Activated CD4-positive, alpha-beta T cell treated with anti-CD3 and anti-CD28 coated beads, Interleukin-2, amount 10 ng/mL, durations not matched to agents 7 days and 5 days (primary cell): ENCODE measurements around the gene MNX1. TPM values are rescaled to one million over a fixed set of nuclear protein-coding genes. Genes with fewer than 3 reads are reported as not detected.

Experiments used
- CTCF ChIA-PET: fragments of 350-600 bp; sonication (Branson Sonifier 250); formaldehyde crosslinking; loops from one replicate; lab custom pipeline; 2021; ENCODE audit warnings: antibody characterized with exemption; lab: Charles Lee
- POLR2A ChIA-PET: fragments of 350-600 bp; sonication (Branson Sonifier 250); formaldehyde crosslinking; loops from one replicate; lab custom pipeline; 2021; ENCODE audit warnings: antibody characterized with exemption; lab: Charles Lee
- DNase-seq: peaks from one replicate; pipeline ENCODE4 v3.0.0-alpha.2; 2020
- H3K27ac Mint-ChIP-seq: one replicate; pipeline ENCODE4 v1.8.0; 2021; ENCODE audit warnings: mild to moderate bottlenecking, moderate library complexity, mixed read lengths
- H3K27me3 Mint-ChIP-seq: one replicate; pipeline ENCODE4 v1.8.0; 2021; ENCODE audit warnings: mixed read lengths
- H3K36me3 Mint-ChIP-seq: one replicate; pipeline ENCODE4 v1.8.0; 2021; ENCODE audit warnings: low read depth, mixed read lengths
- H3K4me1 Mint-ChIP-seq: one replicate; pipeline ENCODE4 v1.8.0; 2021; ENCODE audit warnings: mixed read lengths
- H3K4me3 Mint-ChIP-seq: one replicate; pipeline ENCODE4 v1.8.0; 2021; ENCODE audit warnings: mild to moderate bottlenecking, moderate library complexity, mixed read lengths
- H3K9me3 Mint-ChIP-seq: one replicate; pipeline ENCODE4 v1.8.0; 2021; ENCODE audit warnings: mixed read lengths
- total RNA-seq, 2 experiments: library from RNA; stranded (reverse); gene quantifications; one replicate each; pipeline ENCODE4 v1.2.3, GENCODE V29; 2021

The MNX1 gene
- total RNA-seq, 2 experiments from 2014 or later = not detected

- POLR2A ChIA-PET = no interaction called here
- CTCF ChIA-PET = interaction anchor here (1.7 kb wide), 1 partner anchor 12 kb away, joined by 4 read pairs; no protein-coding TSS in a partner anchor
- DNase-seq = no peak
- Mint-ChIP-seq H3K36me3 (no peaks in the 10 kb centered on the region), H3K9me3 (no peaks in the 10 kb centered on the region), H3K4me1 (no peaks in the 10 kb centered on the region), H3K27ac (no peak overlapping the region), H3K27me3 (no peaks in the 10 kb centered on the region), H3K4me3 (no peak overlapping the region)
Measured at GRCh38 chr7:157043745-157044144, 33.3 kb upstream of the MNX1 start.

GRCh38 chr7:157041514-157042277 is 31.2 kb upstream of the MNX1 start:
- H3K27me3 Mint-ChIP-seq = peaks cover 3% of the 10 kb centered on the region
- H3K27ac Mint-ChIP-seq = no peak overlapping the region
- no peak for DNase-seq
- H3K36me3 Mint-ChIP-seq = no peaks in the 10 kb centered on the region
- ChIA-PET POLR2A (no interaction called here), CTCF (interaction anchor here (0.6 to 0.8 kb wide), 2 partner anchors 143 to 478 kb away, joined by 3 to 4 read pairs; no protein-coding TSS in a partner anchor)
- H3K9me3 Mint-ChIP-seq = peaks cover 1% of the 10 kb centered on the region
- H3K4me3 Mint-ChIP-seq = no peak overlapping the region
- no peaks in the 10 kb centered on the region for H3K4me1 Mint-ChIP-seq

DNA sequence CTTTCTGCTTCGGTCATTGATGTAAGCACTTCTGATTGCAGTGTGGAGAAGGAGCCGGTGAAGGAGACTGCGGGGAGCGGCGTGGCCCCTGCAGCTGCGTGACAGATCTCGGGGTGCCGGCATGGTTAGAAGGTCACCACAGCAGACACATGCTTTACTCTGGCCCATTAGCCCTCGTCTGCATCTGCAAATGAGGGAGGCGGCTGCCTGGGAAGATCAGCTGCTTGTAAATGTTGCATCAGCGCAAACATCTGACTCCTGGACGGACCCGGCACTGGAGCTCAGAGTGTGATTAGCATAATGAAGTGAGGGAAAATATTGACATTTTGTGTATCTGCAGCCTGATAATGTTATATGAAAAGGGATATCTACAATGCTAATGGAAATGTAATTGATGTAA is 30.5 kb upstream of the MNX1 start:
- POLR2A ChIA-PET = no interaction called here

GRCh38 chr7:157037635-157038034 is 27.2 kb upstream of the MNX1 start:
- POLR2A ChIA-PET = no interaction called here
- H3K36me3 Mint-ChIP-seq = no peaks in the 10 kb centered on the region
- DNase-seq = no peak
- CTCF ChIA-PET = no interaction called here
- peaks cover 4% of the 10 kb centered on the region for H3K4me1 Mint-ChIP-seq
- H3K4me3 Mint-ChIP-seq = no peak overlapping the region
- no peak overlapping the region for H3K27ac Mint-ChIP-seq
- H3K27me3 Mint-ChIP-seq = peaks cover 8% of the 10 kb centered on the region
- peaks cover 5% of the 10 kb centered on the region for H3K9me3 Mint-ChIP-seq

More for the DNA sequence above, 30.5 kb upstream of the MNX1 start:
- DNase-seq = no peak
- no peaks in the 10 kb centered on the region for H3K4me1 Mint-ChIP-seq
- CTCF ChIA-PET = interaction anchor here (0.6 to 0.8 kb wide), 2 partner anchors 142 to 479 kb away, joined by 3 to 4 read pairs; no protein-coding TSS in a partner anchor
- peaks cover 4% of the 10 kb centered on the region for H3K27me3 Mint-ChIP-seq
- no peak overlapping the region for H3K27ac Mint-ChIP-seq
- no peak overlapping the region for H3K4me3 Mint-ChIP-seq
- H3K9me3 Mint-ChIP-seq = peaks cover 5% of the 10 kb centered on the region
- H3K36me3 Mint-ChIP-seq = no peaks in the 10 kb centered on the region

DNA sequence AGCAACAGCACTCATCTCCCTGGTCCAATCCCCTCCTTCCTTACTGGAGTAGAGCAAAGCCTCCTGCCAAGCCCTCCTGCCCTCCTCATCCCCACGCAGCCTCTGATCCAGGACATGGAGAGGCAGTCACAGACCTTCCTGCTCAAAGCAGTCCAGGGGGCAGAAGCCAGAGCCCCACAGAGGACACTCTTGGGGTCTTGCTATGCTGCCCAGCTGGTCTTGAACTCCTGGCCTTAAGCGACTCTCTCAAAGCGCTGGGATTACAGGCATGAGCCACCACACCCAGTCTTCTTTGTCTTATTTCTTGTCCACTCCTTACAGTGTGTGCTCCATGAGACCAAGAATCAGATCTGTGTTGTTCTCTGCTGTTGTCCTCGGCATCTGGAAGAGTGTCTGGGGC is 26.6 kb upstream of the MNX1 start:
- peaks cover 5% of the 10 kb centered on the region for H3K9me3 Mint-ChIP-seq
- H3K4me1 Mint-ChIP-seq = peaks cover 4% of the 10 kb centered on the region
- no peak overlapping the region for H3K27ac Mint-ChIP-seq
- H3K4me3 Mint-ChIP-seq = no peak overlapping the region
- CTCF ChIA-PET = no interaction called here
- no peak for DNase-seq
- no peaks in the 10 kb centered on the region for H3K36me3 Mint-ChIP-seq
- POLR2A ChIA-PET = no interaction called here
- H3K27me3 Mint-ChIP-seq = peaks cover 11% of the 10 kb centered on the region

DNA sequence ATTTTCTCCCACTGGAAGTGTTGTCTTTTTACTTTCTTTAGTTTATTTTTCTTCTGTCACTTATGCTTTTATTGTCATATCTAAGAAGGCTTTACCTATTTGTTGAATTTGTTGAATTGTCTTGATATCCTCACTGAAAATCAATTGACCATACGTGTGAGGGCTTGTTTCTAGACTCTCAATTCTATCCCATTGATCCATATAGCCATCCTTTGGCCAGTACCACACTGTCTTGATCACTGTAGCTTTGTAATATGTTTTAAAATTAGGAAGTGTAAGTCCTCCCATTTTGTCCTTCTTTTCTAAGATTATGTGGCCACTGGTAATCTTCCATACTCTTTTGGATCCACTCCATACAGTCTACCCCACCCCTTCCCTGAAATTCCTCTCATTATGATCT is 25.5 kb upstream of the MNX1 start:
- H3K9me3 Mint-ChIP-seq = peaks cover 5% of the 10 kb centered on the region
- H3K36me3 Mint-ChIP-seq = no peaks in the 10 kb centered on the region
- POLR2A ChIA-PET = interaction anchor here (0.6 kb wide), 1 partner anchor 95 kb away, joined by 5 read pairs; no protein-coding TSS in a partner anchor
- CTCF ChIA-PET = no interaction called here
- H3K4me1 Mint-ChIP-seq = peaks cover 4% of the 10 kb centered on the region
- no peak overlapping the region for H3K4me3 Mint-ChIP-seq
- H3K27me3 Mint-ChIP-seq = peaks cover 17% of the 10 kb centered on the region
- no peak for DNase-seq
- H3K27ac Mint-ChIP-seq = no peak overlapping the region

DNA sequence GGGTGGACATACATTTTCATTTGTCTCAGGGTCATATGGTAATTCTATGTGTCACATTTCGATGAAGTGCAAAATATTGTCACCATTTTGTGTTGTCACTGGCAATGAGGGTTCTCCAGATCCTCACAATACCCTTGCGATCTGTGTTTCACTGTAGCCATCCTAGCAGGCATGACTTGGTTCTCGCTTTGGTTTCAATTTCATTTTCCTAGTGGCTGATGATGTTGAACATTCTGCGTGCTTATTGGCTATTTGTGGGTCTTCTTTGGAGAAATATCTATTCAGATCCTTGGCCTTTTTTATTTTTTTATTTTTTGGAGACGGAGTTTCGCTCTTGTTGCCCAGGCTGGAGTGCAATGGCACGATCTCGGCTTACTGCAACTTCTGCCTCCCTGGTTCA is 24.8 kb upstream of the MNX1 start:
- POLR2A ChIA-PET = no interaction called here
- H3K36me3 Mint-ChIP-seq = no peaks in the 10 kb centered on the region
- H3K27ac Mint-ChIP-seq = no peak overlapping the region
- H3K9me3 Mint-ChIP-seq = peaks cover 5% of the 10 kb centered on the region
- H3K27me3 Mint-ChIP-seq = peaks cover 17% of the 10 kb centered on the region
- no peak overlapping the region for H3K4me3 Mint-ChIP-seq
- peaks cover 4% of the 10 kb centered on the region for H3K4me1 Mint-ChIP-seq
- CTCF ChIA-PET = no interaction called here
- no peak for DNase-seq

GRCh38 chr7:157033483-157034473 is 23.3 kb upstream of the MNX1 start:
- peaks cover 5% of the 10 kb centered on the region for H3K9me3 Mint-ChIP-seq
- peaks cover 4% of the 10 kb centered on the region for H3K4me1 Mint-ChIP-seq
- ChIA-PET CTCF (interaction anchor here (1.0 kb wide), 1 partner anchor 10 kb away, joined by 4 read pairs; no protein-coding TSS in a partner anchor), POLR2A (no interaction called here)
- peaks cover 26% of the 10 kb centered on the region for H3K27me3 Mint-ChIP-seq
- H3K4me3 Mint-ChIP-seq = no peak overlapping the region
- H3K36me3 Mint-ChIP-seq = no peaks in the 10 kb centered on the region
- H3K27ac Mint-ChIP-seq = no peak overlapping the region
- no peak for DNase-seq

DNA sequence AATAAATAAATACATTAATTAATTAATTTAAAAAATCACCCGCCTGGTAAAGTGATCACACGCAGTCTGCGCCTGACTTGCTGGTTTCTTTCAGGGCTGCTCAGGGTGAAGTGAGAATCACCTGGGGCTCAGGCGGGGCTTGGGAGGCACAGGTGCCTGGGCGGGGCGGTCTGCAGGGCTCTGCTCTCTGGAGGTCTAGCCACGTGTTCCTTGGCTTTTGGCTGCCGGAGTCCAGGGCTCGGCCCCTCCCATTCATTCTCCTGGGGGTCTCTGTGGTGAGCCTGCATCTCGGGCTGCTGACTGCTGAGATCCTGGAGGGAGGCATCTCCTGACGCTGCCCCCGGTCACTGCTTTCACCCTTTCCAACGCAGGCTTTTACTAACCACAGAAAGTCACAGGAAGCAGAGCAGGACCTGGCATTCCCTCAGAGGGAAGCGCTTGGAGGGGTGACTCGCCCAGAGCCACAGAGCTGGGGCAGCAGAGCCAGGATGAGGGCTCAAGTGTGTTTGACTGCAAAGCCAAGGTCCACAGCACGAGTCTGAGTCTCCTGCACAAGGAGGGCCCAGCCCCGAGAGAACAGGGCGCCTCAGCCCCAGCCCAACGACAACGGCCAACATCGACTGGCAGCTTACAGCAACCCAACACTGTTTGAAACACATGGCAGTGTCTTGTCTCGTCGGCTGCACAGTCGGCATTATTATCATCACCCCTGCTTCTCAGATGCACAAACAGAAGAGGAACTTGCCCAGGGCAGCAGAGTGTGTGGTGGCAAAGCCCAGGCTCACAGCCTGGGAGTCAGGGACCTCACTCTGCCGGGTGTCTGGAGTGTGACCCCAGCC is 22.4 kb upstream of the MNX1 start:
- CTCF ChIA-PET = no interaction called here
- H3K27ac Mint-ChIP-seq = no peak overlapping the region
- peaks cover 33% of the 10 kb centered on the region for H3K27me3 Mint-ChIP-seq
- POLR2A ChIA-PET = no interaction called here
- no peak overlapping the region for H3K4me3 Mint-ChIP-seq
- DNase-seq = no peak
- H3K4me1 Mint-ChIP-seq = peaks cover 4% of the 10 kb centered on the region
- no peaks in the 10 kb centered on the region for H3K36me3 Mint-ChIP-seq
- H3K9me3 Mint-ChIP-seq = peaks cover 5% of the 10 kb centered on the region

DNA sequence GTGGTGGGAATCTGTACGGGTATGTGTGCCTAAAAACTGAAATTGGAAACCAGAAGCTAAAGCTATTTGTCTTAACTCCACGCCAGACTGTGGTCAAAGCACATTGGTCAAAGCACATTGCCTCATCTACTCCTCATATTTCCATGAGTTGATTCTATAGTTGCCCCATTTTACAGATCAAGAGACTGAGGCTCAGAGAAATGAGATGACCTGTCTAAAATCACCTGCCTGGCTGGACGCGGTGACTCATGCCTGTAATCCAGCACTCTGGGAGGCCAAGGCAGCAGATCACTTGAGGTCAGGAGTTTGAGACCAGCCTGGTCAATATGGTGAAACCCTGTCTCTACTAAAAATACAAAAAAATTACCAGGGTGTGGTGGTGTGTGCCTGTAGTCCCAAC is 21.7 kb upstream of the MNX1 start:
- peaks cover 37% of the 10 kb centered on the region for H3K27me3 Mint-ChIP-seq
- ChIA-PET CTCF (no interaction called here), POLR2A (no interaction called here)
- no peaks in the 10 kb centered on the region for H3K36me3 Mint-ChIP-seq
- peaks cover 4% of the 10 kb centered on the region for H3K4me1 Mint-ChIP-seq
- peaks cover 5% of the 10 kb centered on the region for H3K9me3 Mint-ChIP-seq
- H3K4me3 Mint-ChIP-seq = no peak overlapping the region
- DNase-seq = no peak
- no peak overlapping the region for H3K27ac Mint-ChIP-seq

GRCh38 chr7:157028199-157028903 is 17.9 kb upstream of the MNX1 start:
- ChIA-PET POLR2A (no interaction called here), CTCF (interaction anchor here (0.7 kb wide), 1 partner anchor 600 kb away, joined by 3 read pairs; no protein-coding TSS in a partner anchor)
- DNase-seq = no peak
- Mint-ChIP-seq H3K36me3 (no peaks in the 10 kb centered on the region), H3K27ac (no peak overlapping the region), H3K4me1 (no peaks in the 10 kb centered on the region), H3K4me3 (no peak overlapping the region), H3K9me3 (no peaks in the 10 kb centered on the region), H3K27me3 (peaks cover 65% of the 10 kb centered on the region)
